Measurements from ENCODE around the gene LIX1L. TPM values are rescaled to one million over a fixed set of nuclear protein-coding genes. Genes with fewer than 3 reads are reported as not detected.

The LIX1L gene
- total and polyA plus RNA-seq, 2 of the 4 experiments (the other 2 are of a cell fraction), result 14.7 to 28.8 TPM

DNA sequence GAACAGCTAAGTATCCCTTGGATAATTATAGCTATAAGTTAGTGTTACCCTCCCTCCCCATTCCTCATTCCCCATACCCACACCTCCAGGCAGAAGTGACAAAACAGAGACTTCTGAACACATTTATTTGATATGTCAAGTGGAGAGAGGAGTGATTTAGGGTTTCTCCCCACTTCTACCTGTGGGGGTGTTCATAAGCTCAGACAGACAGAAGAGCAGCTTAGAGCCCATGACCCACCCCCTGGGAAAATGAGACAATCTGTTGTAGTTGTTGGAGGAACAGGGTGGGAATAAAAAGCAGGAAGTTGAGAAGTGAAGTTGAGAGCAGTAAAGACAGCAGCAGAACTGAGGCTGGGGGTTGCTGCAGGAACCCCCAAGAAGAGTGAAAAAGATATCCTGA lies 1.5 kb upstream of the LIX1L start:
- ChIA-PET CTCF (no interaction called here), POLR2A (ENCODE audit: unreplicated experiment) (no interaction called here)
- no peaks in the 10 kb centered on the region for H3K36me3 ChIP-seq (ENCODE audit: control insufficient read depth, insufficient read depth, low read length)

More for the DNA sequence above, 1.5 kb upstream of the LIX1L start:
- Histone ChIP-seq H3K4me1 (ENCODE audit: control insufficient read depth, insufficient read depth, low read length) (peaks cover 30% of the 10 kb centered on the region), H3K9me3 (ENCODE audit: control insufficient read depth, insufficient read depth, low read length) (no peaks in the 10 kb centered on the region), H2BK20ac (ENCODE audit: low read depth, low read length) (no peak overlapping the region), H3K27ac (ENCODE audit: insufficient read depth, low read length) (no peak overlapping the region), H3K23ac (ENCODE audit: low read depth, low read length) (no peak overlapping the region), H4K8ac (ENCODE audit: low read depth in 2 of 2, low read length in 2 of 2) (no peak overlapping the region), H4K20me1 (ENCODE audit: insufficient read depth, low read length) (peaks cover 15% of the 10 kb centered on the region; the same call in 1 of the 2 replicates), H2AK9ac (replicated peaks; ENCODE audit: low read depth, low read length, poor library complexity) (no peak overlapping the region), H2AK5ac (ENCODE audit: low read depth, low read length) (0 out of 2 replicates have a peak overlapping the region, but pooled peaks have one; percentile 9), H4K5ac (ENCODE audit: low read depth, low read length) (no peak overlapping the region), H2BK15ac (ENCODE audit: low read depth, low read length) (no peak overlapping the region), H3K56ac (ENCODE audit: extremely low read depth, insufficient read depth, low read length) (no peak overlapping the region), H3K18ac (ENCODE audit: low read depth, low read length) (no peak overlapping the region), H3K4me2 (ENCODE audit: low read depth, low read length) (no peak overlapping the region), H4K91ac (ENCODE audit: insufficient read depth, low read depth, low read length) (no peak overlapping the region), H2BK5ac (ENCODE audit: low read depth, low read length, poor library complexity, severe bottlenecking) (no peak overlapping the region), H3K4me3 (ENCODE audit: insufficient read depth, low read depth, low read length) (no peak overlapping the region), H3K79me1 (ENCODE audit: low read depth in 1 of 2, low read length in 2 of 2) (peaks cover 21 to 66% of the 10 kb centered on the region in 2 experiments), H3K14ac (replicated peaks; ENCODE audit: low read depth, low read length) (no peak overlapping the region), H3K9ac (ENCODE audit: low read depth, low read length) (no peak overlapping the region), H3K27me3 (ENCODE audit: control insufficient read depth, insufficient read depth, low read length) (no peaks in the 10 kb centered on the region), H2BK120ac (ENCODE audit: low read depth, low read length) (no peak overlapping the region), H2AFZ (replicated peaks; ENCODE audit: low read length, poor library complexity) (no peak overlapping the region), H3K4ac (ENCODE audit: low read depth, low read length) (no peak overlapping the region), H3K9me1 (ENCODE audit: insufficient read depth, low read length) (peaks cover 22% of the 10 kb centered on the region)
- BruUV-seq (replicated peaks), result no TSS peak
- ATAC-seq (ENCODE audit: low read depth) (no peak), DNase-seq (no peak)
- intact Hi-C loops (cut with micrococcal nuclease) (loop anchor here (5.0 to 10.0 kb wide), 2 partner anchors 65 to 102 kb away; partner anchors contain the start of gene PIAS3), dilution Hi-C loops (cut with HindIII; ENCODE audit: low sequenced_read_pairs, unreplicated experiment) (no loop called here), in situ Hi-C loops (cut with MboI; ENCODE audit: low sequenced_read_pairs) (no loop called here)
- no peak for TF ChIP-seq RCOR1 (IDR thresholded peaks at IDR 0.05; ENCODE audit: insufficient replicate concordance, low read length)
- no peak for TF ChIP-seq MAZ (IDR thresholded peaks at IDR 0.05; ENCODE audit: borderline replicate concordance, low read depth, low read length)
- TF ChIP-seq, protein P1, sequence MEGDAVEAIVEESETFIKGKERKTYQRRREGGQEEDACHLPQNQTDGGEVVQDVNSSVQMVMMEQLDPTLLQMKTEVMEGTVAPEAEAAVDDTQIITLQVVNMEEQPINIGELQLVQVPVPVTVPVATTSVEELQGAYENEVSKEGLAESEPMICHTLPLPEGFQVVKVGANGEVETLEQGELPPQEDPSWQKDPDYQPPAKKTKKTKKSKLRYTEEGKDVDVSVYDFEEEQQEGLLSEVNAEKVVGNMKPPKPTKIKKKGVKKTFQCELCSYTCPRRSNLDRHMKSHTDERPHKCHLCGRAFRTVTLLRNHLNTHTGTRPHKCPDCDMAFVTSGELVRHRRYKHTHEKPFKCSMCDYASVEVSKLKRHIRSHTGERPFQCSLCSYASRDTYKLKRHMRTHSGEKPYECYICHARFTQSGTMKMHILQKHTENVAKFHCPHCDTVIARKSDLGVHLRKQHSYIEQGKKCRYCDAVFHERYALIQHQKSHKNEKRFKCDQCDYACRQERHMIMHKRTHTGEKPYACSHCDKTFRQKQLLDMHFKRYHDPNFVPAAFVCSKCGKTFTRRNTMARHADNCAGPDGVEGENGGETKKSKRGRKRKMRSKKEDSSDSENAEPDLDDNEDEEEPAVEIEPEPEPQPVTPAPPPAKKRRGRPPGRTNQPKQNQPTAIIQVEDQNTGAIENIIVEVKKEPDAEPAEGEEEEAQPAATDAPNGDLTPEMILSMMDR (conservative IDR thresholded peaks at IDR 0.05; ENCODE audit: low read depth, low read length), result no peak
- TF ChIP-seq MXI1 (IDR thresholded peaks at IDR 0.05; ENCODE audit: borderline replicate concordance, low read depth, low read length), result no peak
- TF ChIP-seq FOS (IDR thresholded peaks at IDR 0.05; ENCODE audit: low read depth, low read length), result no peak
- no peak for TF ChIP-seq BHLHE40 (IDR thresholded peaks at IDR 0.05; ENCODE audit: low read depth, low read length)
- no peak for TF ChIP-seq RAD21 (IDR thresholded peaks at IDR 0.05; ENCODE audit: low read length)
- no peak for TF ChIP-seq POLR2A (IDR thresholded peaks at IDR 0.05; ENCODE audit: low read depth, low read length)
- TF ChIP-seq RFX5 (IDR thresholded peaks at IDR 0.05; ENCODE audit: low read depth, low read length), result no peak

All from IMR-90 (cell line).